ENCODE measurements around the gene CD209.
"Not testable (repeated sequence)": the region's sequence is repeated elsewhere in the genome, so short reads cannot be mapped to it uniquely, and the experiment has no call there.

Gene CD209

GRCh38 chr19:7767487-7767886 is 20.2 kb upstream of the CD209 start:
- DNase-seq: no peak

- DNase-seq: no peak
Observed at GRCh38 chr19:7766535-7766934, 19.2 kb upstream of the CD209 start.

- DNase-seq: not testable (repeated sequence)
Observed at GRCh38 chr19:7765043-7765442, 17.7 kb upstream of the CD209 start.

GRCh38 chr19:7764157-7764556 is 16.8 kb upstream of the CD209 start:
- not testable (repeated sequence) for DNase-seq

- no peak for DNase-seq
Observed at GRCh38 chr19:7763696-7764095, 16.4 kb upstream of the CD209 start.

GRCh38 chr19:7762719-7763293 is 15.5 kb upstream of the CD209 start, which contains the start of gene CLEC4M:
CLEC4M (plus strand) TSS chr19:7763243; CDS start chr19:7763267, 24 bp downstream.
- no peak for DNase-seq

DNA sequence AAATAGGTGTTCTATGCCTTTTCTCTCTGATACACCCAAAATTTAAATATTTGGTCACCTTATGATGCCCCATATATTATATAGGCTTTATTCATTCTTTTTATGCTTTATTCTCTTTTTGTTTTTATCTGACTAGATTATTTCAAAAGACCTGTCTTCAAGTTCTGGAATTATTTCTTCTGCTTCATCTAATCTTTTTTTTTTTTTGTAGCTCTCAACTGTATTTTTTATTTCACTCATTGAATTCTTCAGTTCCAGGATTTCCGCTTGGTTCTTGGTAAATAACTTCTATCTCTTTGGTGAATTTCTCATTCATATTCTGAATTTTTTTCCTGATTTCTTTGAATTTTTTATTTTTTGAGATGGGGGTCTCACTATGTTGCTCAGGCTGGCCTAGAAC is 11.8 kb upstream of the CD209 start:
- DNase-seq: no peak

DNA sequence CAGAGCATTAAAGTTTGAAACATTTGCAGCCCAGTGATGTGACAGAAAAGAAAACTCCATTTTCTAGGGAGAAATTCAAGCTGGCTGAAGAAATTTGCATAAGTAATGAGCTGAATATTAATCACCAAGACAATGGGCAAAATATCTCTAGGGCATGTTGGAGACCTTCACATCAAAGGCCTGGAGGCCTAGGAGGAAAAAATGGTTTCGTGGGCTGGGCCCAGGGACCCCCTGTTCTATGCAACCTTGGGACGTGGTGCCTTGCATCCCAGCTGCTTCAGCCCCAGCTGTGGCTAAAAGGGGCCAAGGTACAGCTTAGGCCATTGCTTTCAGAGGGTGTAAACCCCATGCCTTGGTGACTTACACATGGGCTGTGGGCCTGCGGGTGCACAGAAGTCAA is 10.0 kb upstream of the CD209 start:
- DNase-seq: no peak

DNA sequence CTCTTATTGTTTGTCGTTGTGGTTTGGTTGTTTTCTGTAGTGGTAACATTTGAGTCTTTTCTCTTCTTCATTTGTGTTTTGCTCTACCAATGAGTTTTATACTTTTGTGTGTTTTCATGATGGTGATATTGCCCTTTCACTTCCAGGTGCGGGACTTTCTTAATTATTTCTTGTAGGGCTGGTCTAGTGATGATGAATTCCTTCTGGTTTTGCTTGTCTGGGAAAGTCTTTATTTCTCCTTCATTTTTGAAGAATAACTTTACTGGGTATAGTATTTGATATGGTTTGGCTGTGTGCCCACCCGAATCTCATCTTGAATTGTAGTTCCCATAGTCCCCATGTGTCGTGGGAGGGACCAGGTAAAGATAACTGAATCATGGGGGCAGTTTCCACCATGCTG is 8.9 kb upstream of the CD209 start:
- no peak for DNase-seq

DNA sequence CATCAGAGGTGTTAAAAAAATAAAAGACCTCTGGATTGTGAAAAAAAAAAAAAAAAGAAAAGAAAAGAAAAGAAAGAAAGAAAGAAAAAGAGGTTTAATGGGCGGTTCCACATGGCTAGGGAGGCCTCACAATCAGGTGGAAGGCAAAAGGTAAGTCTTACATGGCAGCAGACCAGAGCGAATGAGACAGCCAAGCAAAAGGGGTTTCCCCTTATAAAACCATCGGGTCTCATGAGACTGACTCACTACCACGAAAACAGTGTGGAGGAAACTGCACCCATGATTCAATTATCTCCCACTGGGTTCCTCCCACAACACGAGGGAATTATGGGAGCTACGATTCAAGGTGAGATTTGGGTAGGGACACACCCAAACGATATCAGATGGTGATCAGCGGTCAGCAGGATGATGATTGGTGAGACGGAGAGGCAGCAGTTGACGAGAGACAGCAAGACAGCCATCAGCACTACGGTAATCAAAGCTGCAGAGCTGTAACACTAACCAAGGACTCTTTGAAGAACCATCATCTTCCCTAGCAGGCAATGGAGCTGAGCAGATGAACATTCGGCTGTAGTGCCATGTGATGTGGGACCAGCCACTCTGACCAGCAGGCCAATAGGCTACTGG is 3.9 kb upstream of the CD209 start:
- no peak for DNase-seq

DNA sequence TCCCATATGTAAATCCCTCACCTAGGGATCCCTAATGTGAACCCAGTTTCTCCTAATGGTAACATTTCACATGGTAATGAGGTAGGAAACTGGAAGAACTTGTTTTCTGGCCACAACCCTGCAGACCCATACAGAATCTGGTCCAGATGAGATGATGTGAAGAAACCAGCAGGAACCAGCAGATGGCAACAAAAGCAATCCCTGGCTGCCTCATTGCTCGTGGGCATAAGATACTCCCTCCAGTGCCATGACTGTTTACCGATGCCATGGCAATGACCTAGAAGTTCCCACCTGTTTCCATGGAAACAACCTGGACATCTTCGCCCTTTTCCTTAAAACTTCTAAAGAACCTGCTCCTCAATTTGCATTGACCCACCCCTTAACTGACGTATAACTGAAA is 1.4 kb upstream of the CD209 start:
- DNase-seq: no peak

- no peak for DNase-seq
Observed at GRCh38 chr19:7748171-7748570, 837 bp upstream of the CD209 start.

DNA sequence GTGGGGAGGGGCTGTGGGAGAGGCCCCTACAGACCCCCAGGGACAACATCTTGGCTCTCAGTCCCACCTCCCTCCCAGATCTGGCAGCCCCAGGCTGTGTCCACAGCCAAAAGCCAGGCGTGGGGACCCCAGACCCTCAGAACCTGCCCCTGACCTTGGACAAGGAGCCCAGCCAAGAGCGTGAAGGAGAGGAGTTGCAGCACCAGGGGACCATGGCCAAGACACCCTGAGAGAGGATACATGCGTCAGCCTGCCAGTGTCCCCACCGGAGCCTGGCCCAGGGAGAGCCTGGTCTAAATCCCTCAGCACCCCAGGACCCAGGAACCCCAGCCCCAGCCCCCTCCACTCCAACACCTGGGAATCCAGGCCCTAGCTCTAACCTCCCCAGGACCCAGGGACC is 1.0 kb downstream of the CD209 start:
- not testable (repeated sequence) for DNase-seq

DNA sequence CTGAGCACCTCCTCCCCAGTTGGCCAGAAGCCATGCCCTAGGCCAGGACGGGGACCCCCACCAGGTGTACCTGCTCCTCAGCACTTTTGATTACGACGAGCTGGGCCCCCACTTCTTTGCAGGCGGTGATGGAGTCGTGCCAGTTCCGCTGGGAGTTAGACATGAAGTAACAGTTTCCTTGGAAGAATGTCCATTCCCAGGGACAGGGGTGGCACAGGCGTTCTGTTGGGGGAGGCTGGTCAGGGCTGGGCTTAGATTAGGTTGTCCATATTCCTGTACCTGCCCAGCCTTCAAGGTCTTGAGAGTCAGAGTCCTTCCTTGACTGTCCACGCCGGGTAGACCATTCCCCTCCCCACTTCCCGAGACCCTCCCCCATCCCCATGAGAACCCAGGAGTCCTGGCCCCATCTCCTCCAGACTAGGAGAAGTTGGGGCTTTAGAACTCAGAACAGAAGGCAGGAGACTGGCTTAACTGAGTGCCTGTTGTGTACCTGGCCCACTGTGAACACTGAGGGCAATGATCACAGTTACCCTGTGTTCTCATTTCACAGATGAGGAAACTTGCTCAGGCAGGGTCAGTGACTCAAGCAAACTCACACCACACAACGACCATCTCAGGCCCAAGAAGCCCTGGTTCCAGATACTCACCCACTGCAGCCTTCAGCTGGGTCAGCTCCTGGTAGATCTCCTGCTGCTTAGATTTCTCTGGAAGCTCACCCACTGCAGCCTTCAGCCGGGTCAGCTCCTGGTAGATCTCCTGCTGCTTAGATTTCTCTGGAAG is 2.3 kb downstream of the CD209 start:
- no peak for DNase-seq

DNA sequence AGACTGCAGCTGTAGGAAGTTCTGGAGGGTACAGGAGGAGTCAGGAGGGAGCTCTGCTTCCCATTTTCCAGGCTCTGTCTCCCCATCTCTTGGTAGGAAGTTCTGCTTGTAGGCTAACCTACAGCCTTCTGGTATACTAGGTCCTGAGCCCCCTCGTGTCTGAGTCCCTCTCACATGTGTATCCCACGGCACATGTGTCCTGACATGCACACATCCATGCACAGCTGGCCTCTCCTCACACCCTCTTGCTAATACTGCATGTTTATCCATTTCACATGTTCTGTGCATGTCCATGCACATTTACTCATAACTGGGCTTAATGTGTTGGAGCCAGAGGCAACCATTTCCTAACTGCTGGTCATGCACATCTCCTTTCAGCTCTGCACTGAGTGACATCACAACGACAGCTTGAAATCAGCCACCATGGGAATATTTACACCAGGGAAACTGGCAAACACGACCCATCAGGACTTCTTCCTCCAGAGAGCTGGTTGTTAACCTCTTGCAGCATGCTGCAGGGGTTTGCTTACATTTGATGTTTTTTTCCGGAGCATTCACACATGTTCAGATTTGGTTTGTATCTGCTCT is 3.0 kb downstream of the CD209 start:
- no peak for DNase-seq

- DNase-seq: no peak
Observed at GRCh38 chr19:7743425-7743841, 3.9 kb downstream of the CD209 start.

DNA sequence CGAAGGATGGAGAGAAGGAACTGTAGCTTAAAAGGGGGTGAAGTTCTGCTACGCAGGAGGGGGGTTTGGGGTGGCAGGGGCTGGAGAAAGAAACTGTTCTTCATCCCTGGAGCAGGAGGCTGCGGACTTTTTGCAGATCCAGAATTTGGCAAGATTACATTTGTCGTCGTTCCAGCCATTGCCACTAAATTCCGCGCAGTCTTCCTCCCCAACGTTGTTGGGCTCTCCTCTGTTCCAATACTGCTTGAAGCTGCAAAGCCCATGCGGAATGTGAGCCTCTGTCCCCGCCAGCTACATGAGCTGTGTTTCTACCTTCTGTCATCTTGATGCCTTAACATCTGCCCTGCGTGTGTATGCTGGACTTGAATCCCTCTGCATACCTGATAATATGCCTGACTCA is 4.3 kb downstream of the CD209 start:
- no peak for DNase-seq

DNA sequence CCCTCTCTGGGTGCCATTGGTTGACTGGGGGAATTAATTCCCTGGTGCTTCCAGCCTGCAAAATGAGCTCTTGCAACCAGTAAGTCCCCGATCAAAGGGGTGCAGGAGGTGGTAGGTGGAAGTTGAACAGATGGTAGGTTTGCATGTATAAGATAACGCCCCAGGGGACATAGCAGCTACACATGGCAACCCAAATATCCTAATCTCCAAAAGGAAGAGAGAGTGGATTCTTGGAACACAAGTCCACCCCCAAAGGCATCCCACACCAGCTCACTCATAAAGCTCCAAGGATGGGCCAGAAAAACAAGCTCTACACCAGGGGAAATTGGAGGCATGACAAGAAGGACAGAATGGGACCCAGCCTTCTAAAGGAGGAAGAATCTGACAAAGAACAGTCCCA is 4.8 kb downstream of the CD209 start:
- DNase-seq: no peak

DNA sequence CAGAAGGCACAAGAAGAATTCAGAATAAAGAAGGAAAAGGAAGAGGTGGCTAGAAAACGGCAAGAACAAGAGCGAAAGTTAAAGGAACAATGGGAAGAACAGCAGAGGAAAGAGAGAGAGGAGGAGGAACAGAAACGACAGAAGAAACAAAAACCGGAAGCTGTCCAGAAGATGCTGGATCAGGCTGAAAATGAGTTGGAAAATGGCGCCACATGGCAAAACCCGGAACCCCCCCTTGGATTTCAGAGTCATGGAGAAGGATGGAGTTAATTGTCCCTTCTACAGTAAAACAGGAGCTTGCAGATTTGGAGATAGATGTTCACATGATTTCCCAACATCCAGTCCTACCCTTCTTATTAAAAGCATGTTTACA is 6.7 kb downstream of the CD209 start:
- DNase-seq: no peak

DNA sequence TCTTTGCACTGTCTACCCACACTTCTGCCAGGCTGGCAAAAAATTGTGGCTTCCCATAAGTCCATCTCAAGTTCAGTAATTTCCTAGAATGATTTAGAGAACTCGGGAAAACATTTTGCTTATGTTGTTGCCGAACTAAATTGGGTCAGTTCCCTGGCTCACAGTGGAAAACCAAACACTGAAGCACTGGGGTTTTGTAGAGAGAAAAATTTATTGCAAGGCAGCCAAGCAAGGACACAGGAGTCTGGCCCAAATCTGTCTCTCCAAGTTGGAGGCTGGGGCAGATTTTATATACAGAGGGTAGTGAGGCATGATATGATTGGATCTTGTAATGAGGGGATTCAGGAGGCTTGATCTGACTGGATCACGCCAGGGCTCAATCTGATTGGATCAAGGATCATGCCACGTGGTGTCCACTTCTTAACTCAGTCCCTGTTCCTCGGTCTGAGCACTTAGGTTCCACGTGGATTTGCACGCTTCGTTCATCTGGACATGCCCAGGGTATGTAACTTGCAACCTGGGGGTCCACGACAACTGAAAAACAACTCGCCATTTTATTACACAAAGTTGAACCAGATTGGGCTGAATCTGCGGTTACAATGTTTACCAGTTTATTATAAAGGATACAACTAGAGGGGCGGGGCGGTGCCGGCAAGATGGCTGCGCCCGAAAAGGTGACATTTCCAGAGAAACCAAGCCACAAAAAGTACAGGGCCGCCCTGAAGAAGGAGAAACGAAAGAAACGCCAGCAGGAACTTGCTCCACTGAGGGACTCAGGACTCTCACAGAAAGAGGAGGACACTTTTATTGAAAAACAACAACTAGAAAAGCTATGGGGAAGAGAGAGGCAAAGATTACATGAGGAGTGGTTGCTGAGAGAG is 7.3 kb downstream of the CD209 start:
- DNase-seq: no peak

DNA sequence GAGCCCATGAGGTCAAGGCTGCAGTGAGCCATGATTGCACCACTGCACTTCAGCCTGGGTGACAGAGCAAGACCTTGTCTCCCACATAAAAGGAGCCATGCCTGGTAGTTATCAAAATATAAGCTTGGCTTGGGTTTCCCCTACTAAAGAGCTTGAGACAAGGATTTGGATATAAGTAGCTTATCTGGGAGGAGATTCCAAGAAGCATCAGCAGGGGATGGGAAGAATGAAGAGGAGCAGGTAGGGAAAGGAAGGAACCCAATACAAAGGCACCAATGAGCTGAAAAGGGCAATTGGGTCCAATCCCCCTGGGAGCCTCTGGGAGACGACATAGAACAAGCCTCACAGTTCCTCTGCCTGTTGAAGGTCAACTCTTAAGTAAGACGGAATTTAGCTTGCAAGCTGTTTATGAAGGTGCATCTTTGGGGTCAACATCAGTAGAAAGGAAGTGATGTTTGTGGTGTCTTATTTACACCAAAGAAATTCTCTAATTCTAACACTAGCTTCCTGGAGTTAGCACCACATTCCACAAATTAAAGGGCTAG is 8.1 kb downstream of the CD209 start:
- DNase-seq: no peak

DNA sequence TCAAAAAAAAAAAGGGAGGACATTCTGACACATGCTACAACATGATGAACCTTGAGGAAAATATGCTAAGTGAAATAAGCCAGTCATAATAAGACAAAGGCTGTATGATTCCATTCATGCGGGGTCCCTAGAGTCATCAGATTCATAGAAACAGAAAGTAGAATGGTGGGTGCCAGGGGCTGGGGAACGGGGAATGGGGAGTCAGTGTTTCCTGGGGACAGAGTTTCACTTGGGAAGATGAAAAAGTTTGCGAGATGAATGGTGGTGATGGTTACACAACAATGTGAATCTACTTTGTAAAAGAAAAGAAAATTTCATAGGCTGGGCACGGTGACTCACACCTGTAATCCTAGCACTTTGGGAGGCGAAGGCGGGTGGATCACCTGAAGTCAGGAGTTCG is 9.3 kb downstream of the CD209 start:
- DNase-seq: no peak

DNA sequence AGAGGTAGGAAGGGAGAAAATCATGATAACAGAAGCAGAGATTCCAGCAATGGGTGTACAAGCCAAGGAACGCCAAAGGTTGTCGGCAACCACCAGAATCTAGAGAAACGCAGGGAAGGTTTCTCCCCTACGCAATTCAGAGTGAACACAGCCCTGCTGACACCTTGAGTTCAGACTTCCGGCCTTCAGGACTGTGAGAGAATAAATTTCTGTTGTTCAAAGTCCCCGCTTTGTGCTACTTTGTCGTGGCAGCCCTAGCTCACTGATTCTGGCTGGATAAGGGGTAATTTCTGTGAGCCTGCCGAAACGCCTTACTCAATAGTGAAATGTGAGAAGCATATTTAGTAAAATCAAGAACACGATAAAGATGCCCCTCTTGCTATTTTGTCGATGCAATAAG is 10.1 kb downstream of the CD209 start:
- DNase-seq: no peak

All from fibroblast of skin of right biceps (primary cell).